LNCaP clone FGC (cell line): ENCODE results near the gene RGS7.

ENCODE experiments used
- DNase-seq: peaks from one replicate; pipeline ENCODE4 v3.0.0-alpha.2; 2011; ENCODE audit warnings: low read depth
- H3K4me3 ChIP-seq: 2 replicates; pipeline ENCODE4 v1.5.1; 2011; ENCODE audit warnings: mild to moderate bottlenecking, low read depth, low read length, control low read depth
- TF ChIP-seq, protein P1 (sequence below): IDR thresholded peaks from 2 replicates; pipeline ENCODE4 v1.5.1; 2012; ENCODE audit warnings: mild to moderate bottlenecking; ENCODE audit not compliant: control insufficient read depth, insufficient read depth; ENCODE audit errors: extremely low read depth

RGS7 gene

DNA sequence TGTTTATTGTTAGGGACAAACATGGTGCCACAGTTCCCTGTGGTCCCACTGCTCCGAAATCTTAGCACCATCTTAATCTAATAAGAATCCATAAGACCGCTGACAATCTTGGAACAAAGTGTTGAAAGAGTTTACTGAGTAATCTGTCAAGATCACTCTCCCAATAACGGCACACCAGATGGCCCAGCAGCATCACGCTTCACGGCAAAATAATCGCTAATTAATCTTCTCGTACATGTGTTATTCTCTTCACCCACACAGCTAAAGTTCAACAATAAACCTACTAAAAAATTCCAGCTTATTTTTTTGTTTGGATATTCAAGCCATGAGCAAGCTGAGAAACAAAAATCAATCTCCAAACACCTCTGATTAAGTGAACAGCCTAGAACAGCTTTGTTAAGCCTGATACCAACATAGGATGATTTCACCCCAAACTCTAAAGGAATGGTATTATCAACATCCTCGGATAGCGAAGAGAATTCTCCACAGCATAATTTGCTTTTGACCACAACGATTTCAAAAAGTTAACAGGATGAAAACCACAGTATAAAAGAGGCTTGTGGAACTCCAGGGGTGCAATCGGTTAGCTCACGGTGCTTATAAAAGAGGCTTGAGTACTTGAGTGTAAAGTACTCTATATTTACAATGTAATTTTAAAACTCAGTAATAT is 415.2 kb downstream of the RGS7 start:
- no peak overlapping the region for H3K4me3 ChIP-seq
- DNase-seq, result no peak
- TF ChIP-seq, protein P1, sequence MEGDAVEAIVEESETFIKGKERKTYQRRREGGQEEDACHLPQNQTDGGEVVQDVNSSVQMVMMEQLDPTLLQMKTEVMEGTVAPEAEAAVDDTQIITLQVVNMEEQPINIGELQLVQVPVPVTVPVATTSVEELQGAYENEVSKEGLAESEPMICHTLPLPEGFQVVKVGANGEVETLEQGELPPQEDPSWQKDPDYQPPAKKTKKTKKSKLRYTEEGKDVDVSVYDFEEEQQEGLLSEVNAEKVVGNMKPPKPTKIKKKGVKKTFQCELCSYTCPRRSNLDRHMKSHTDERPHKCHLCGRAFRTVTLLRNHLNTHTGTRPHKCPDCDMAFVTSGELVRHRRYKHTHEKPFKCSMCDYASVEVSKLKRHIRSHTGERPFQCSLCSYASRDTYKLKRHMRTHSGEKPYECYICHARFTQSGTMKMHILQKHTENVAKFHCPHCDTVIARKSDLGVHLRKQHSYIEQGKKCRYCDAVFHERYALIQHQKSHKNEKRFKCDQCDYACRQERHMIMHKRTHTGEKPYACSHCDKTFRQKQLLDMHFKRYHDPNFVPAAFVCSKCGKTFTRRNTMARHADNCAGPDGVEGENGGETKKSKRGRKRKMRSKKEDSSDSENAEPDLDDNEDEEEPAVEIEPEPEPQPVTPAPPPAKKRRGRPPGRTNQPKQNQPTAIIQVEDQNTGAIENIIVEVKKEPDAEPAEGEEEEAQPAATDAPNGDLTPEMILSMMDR, result no peak

DNA sequence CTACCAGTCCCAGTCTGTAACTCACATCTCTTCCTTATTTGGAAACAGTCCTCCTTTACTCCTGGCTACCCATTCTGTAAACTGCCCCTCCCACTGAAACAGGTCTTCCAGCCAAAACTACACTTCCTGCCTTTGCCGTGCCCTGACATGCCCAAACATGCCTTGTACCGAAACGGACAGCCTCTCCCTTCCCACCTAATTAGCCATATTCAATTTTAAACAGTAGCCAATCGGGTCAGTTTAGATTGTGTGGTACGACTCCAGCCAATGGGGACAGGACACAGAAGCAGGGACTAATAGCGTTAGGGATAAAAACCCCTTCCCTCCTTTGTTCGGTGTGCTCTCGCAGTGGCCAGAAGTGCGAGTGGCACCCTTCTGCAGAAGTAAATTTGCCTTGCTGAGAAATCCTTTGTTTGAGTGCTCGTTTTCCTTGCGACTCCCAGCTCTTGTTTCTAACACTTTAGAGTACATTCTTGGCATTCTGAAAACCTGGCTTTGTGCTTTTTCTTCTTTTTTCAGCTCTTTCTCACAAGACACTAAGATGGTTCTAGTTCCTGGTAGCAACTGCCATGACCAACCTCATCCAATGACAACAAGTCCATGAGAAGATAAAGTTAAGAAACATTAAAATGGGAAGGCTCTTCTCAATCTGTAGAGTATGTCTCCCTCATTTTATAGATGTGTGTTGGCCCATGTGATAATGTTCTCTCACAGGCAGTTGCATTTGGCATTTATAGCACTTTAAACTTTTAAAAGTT is 419.9 kb downstream of the RGS7 start:
- no peak overlapping the region for H3K4me3 ChIP-seq
- TF ChIP-seq, protein P1, result no peak
- DNase-seq, result no peak

DNA sequence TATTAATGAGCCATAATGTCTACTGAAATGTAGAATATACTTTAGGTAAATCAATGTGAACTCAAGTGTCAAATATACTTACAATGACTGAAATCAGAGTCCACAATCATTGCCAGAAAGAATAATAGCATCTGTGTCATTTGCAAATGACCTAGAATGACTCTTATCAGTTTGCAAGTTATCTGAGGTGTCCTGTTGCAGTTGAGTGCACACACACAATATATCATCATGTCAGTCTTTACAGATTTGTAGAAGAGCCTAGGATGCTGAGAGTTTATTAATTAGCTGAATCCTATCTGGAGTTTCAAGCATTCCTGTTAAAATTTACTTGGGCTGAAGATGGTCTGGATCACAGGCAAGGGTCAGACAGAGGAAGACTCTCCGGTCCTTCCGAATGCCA is 421.1 kb downstream of the RGS7 start:
- H3K4me3 ChIP-seq, result no peak overlapping the region
- TF ChIP-seq, protein P1, result no peak
- no peak for DNase-seq

DNA sequence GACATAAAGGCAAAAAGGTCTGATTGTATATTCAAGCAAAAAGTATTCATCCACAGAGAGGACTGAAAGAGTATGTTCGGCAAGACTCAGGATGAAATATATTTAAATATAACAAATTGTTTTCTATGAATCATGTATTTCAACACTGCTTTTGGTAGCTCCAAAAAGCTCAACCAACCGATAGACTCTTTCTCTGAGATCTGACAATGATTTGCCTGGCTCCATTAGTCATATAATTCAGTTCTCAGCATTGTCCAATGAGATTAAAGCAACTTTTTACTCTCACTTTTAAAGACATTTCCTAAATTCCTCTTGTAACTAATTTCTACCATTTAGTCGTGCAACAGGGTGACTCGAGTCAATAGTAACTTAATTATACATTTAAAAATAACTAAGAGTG is 426.0 kb downstream of the RGS7 start:
- TF ChIP-seq, protein P1, result no peak
- H3K4me3 ChIP-seq, result no peak overlapping the region
- DNase-seq, result no peak

DNA sequence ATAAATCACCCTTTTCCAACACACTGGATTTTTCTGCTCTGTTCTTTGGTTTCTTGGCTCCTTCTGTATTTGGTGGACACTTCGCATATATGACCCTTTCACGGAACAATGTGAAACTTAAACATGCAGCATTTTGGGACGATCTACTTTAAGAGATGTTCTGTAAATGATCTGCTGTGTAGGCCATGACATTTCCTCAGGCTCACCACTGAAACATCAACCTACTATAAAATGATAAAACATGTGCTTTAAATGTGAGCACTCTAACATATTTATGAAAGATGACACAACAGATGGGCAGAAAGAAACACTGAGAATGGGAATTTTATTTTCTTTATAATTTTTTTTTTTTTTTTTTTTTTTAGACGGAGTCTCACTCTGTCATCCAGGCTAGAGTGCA is 428.7 kb downstream of the RGS7 start:
- H3K4me3 ChIP-seq, result no peak overlapping the region
- TF ChIP-seq, protein P1, result no peak
- no peak for DNase-seq

DNA sequence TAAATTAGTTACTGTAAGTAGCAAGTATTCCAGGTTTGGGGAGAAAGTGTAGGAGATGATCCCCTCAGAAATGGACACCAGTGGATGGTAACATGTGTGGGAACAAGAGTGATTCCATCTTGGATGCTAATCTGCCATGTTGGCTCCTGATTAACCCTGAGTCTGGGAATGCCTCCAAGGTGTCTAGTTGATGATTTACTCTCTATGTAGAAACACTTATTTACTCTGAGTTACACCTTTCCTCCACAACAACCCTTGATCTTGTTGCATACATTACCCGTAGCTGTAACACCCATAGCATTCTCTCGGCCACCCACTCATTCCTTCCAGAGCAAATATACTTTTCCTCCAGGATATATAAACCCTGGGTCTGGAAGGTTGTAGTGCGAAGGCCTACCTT is 429.2 kb downstream of the RGS7 start:
- no peak overlapping the region for H3K4me3 ChIP-seq
- TF ChIP-seq, protein P1, result no peak
- no peak for DNase-seq
